Measurements from ENCODE around the gene COL4A1.

DNA sequence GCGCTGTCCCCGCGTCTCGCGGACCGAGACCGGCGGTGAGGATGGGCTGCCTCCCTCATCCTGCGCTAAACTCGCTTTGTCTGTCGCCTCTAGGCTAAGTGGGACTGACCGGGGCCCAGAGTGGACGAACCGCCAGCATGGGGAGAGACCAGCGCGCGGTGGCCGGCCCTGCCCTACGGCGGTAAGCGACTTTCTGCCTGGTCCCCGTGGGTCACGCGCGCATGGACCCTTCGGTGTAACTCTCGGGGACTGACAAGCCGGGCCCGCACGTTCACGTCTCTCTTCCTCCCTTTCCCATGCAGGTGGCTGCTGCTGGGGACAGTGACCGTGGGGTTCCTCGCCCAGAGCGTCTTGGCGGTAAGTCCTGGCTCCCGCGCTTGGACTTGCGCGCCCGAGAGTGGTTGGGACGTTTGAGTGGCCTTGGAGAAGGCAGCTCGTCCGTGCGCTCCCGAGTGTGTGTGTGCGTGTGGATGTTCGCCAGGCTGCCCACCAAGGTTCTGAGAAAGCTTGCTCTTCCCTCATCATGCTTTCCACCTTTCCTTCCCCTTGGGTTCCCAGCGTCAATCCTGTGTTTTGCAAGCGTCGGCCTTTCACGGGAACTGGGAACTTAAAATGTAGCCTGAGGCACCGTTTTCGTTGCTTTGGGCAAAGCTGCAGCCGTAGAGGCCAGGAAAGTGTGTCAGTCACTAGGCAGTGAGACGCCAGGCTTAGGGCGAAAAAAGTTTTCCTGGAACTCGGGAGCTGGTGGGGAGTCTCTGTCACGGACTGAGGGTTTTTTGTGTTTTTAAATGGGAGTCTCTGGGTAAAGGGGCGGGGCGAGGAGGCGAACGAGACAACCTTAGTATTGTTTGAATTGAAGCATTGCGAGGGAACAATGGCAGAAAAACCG is 1.1 kb upstream of the COL4A1 start:
- TF ChIP-seq EP300 (IDR thresholded peaks at IDR 0.05; ENCODE audit: borderline replicate concordance in 1 of 2, low read depth in 1 of 2, low read length in 1 of 2) (no peak), YY1 (IDR thresholded peaks at IDR 0.05; ENCODE audit: low read depth) (no peak), FOXJ3 (CRISPR knock-in tag; IDR thresholded peaks at IDR 0.05) (no peak), EZH2phosphoT487 (IDR thresholded peaks at IDR 0.05; ENCODE audit: borderline replicate concordance, low read depth) (no peak), GATA2 (CRISPR knock-in tag; IDR thresholded peaks at IDR 0.05) (no peak), POLR2AphosphoS5 (IDR thresholded peaks at IDR 0.05; ENCODE audit: low read depth, low read length) (no peak), NFIC (IDR thresholded peaks at IDR 0.05; ENCODE audit: borderline replicate concordance) (no peak)
- TF ChIP-seq, protein P1, sequence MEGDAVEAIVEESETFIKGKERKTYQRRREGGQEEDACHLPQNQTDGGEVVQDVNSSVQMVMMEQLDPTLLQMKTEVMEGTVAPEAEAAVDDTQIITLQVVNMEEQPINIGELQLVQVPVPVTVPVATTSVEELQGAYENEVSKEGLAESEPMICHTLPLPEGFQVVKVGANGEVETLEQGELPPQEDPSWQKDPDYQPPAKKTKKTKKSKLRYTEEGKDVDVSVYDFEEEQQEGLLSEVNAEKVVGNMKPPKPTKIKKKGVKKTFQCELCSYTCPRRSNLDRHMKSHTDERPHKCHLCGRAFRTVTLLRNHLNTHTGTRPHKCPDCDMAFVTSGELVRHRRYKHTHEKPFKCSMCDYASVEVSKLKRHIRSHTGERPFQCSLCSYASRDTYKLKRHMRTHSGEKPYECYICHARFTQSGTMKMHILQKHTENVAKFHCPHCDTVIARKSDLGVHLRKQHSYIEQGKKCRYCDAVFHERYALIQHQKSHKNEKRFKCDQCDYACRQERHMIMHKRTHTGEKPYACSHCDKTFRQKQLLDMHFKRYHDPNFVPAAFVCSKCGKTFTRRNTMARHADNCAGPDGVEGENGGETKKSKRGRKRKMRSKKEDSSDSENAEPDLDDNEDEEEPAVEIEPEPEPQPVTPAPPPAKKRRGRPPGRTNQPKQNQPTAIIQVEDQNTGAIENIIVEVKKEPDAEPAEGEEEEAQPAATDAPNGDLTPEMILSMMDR (IDR thresholded peaks at IDR 0.05): no peak
- TF ChIP-seq, protein P2, sequence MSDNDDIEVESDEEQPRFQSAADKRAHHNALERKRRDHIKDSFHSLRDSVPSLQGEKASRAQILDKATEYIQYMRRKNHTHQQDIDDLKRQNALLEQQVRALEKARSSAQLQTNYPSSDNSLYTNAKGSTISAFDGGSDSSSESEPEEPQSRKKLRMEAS (IDR thresholded peaks at IDR 0.05; ENCODE audit: low read depth): no peak; the same call in 1 of the 2 replicates
- TF ChIP-seq, protein P3, sequence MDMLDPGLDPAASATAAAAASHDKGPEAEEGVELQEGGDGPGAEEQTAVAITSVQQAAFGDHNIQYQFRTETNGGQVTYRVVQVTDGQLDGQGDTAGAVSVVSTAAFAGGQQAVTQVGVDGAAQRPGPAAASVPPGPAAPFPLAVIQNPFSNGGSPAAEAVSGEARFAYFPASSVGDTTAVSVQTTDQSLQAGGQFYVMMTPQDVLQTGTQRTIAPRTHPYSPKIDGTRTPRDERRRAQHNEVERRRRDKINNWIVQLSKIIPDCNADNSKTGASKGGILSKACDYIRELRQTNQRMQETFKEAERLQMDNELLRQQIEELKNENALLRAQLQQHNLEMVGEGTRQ (IDR thresholded peaks at IDR 0.05; ENCODE audit: borderline replicate concordance, low read depth, low read length): no peak
